ENCODE measurements around the gene SYNPO2.

Gene SYNPO2

DNA sequence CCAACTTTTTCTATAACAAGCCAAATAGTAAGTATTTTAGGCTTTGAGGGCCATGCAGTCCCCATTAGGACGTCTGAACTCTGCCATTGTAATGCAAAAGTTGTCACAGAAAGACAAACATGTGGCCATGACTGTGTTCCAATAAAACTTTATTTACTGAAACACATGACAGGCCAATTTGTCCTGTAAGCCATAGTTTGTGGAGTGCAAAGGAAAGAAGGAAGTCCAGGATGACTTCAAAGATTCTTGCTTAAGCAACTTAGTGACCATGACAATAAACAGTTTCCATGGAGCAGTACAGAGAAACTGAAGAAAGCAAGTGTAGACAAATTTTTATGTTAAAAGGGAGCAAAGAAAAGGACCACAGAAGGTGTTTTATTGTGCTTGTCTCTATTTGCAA is 212.0 kb downstream of the SYNPO2 start:
- TF ChIP-seq, protein P1, sequence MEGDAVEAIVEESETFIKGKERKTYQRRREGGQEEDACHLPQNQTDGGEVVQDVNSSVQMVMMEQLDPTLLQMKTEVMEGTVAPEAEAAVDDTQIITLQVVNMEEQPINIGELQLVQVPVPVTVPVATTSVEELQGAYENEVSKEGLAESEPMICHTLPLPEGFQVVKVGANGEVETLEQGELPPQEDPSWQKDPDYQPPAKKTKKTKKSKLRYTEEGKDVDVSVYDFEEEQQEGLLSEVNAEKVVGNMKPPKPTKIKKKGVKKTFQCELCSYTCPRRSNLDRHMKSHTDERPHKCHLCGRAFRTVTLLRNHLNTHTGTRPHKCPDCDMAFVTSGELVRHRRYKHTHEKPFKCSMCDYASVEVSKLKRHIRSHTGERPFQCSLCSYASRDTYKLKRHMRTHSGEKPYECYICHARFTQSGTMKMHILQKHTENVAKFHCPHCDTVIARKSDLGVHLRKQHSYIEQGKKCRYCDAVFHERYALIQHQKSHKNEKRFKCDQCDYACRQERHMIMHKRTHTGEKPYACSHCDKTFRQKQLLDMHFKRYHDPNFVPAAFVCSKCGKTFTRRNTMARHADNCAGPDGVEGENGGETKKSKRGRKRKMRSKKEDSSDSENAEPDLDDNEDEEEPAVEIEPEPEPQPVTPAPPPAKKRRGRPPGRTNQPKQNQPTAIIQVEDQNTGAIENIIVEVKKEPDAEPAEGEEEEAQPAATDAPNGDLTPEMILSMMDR (IDR thresholded peaks at IDR 0.05; ENCODE audit: low read length, missing control alignments) = no peak
- H3K4me3 ChIP-seq (replicated peaks; ENCODE audit: low read depth, low read length) = no peak overlapping the region
- peak; percentile 22 for DNase-seq (ENCODE audit: low read depth)

- TF ChIP-seq, protein P1 (IDR thresholded peaks at IDR 0.05; ENCODE audit: low read length, missing control alignments) = no peak
- DNase-seq (ENCODE audit: low read depth) = peak; percentile 98
- H3K4me3 ChIP-seq (replicated peaks; ENCODE audit: low read depth, low read length) = no peak overlapping the region
Measured at GRCh38 chr4:119103263-119103662, 214.6 kb downstream of the SYNPO2 start.

GRCh38 chr4:119104644-119105273 is 216.1 kb downstream of the SYNPO2 start:
- TF ChIP-seq, protein P1 (IDR thresholded peaks at IDR 0.05; ENCODE audit: low read length, missing control alignments) = no peak
- no peak overlapping the region for H3K4me3 ChIP-seq (replicated peaks; ENCODE audit: low read depth, low read length)
- no peak for DNase-seq (ENCODE audit: low read depth)

DNA sequence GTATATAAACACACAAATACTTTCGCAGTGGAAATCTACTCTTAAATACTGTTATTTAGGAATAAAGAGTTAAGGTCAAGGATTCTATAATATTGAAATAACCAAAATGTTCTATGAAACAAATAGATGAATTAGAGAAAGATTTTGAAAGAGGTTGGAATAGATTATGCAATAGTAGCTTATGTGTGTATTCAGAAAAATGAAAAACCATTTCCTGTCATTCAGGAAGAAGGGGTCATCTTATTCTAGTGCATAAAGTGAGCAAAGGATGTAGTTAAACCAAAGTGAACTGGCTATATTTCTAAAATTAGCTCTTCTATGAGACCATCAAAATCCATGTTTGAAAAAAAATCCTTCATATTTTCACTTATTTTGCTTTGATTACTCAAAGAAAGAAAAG is 217.0 kb downstream of the SYNPO2 start:
- DNase-seq (ENCODE audit: low read depth) = peak; percentile 53
- no peak overlapping the region for H3K4me3 ChIP-seq (replicated peaks; ENCODE audit: low read depth, low read length)
- TF ChIP-seq, protein P1 (IDR thresholded peaks at IDR 0.05; ENCODE audit: low read length, missing control alignments) = no peak

GRCh38 chr4:119106036-119107000 is 217.7 kb downstream of the SYNPO2 start:
- no peak overlapping the region for H3K4me3 ChIP-seq (replicated peaks; ENCODE audit: low read depth, low read length)
- DNase-seq (ENCODE audit: low read depth) = peak; percentile 38
- TF ChIP-seq, protein P1 (IDR thresholded peaks at IDR 0.05; ENCODE audit: low read length, missing control alignments) = no peak

GRCh38 chr4:119110121-119110520 is 221.5 kb downstream of the SYNPO2 start:
- TF ChIP-seq, protein P1 (IDR thresholded peaks at IDR 0.05; ENCODE audit: low read length, missing control alignments) = no peak
- DNase-seq (ENCODE audit: low read depth) = no peak

More at GRCh38 chr4:119110121-119110520, 221.5 kb downstream of the SYNPO2 start:
- no peak overlapping the region for H3K4me3 ChIP-seq (replicated peaks; ENCODE audit: low read depth, low read length)
